Amniotic epithelial cell (primary cell): ENCODE data around the gene MRPS26.
"Not testable (repeated sequence)": the region's sequence is repeated elsewhere in the genome, so short reads cannot be mapped to it uniquely, and the experiment has no call there.

ENCODE experiments used
- DNase-seq: peaks from one replicate; pipeline ENCODE4 v3.0.0-alpha.2; 2010; ENCODE audit warnings: low read depth

Gene MRPS26

DNA sequence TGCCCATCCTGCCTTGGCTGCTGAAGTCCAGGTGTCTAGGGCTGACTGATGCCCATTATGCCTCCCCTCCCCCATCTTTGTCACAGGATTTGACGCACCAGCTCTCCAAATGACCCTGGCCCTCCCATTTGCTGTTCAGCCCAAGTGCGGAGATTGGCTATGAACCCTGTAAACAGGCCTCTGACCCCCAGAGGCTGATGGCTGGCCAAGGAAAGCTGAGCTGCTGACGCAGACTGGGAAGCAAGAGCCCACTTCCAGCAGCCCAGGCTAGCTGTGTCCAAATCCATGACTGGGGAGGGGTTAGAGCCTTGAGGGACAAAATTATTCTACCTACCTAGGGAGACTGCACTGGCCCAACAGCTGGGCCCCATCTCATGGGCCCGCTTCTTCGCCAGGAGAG lies 3.2 kb upstream of the MRPS26 start:
- no peak for DNase-seq

DNA sequence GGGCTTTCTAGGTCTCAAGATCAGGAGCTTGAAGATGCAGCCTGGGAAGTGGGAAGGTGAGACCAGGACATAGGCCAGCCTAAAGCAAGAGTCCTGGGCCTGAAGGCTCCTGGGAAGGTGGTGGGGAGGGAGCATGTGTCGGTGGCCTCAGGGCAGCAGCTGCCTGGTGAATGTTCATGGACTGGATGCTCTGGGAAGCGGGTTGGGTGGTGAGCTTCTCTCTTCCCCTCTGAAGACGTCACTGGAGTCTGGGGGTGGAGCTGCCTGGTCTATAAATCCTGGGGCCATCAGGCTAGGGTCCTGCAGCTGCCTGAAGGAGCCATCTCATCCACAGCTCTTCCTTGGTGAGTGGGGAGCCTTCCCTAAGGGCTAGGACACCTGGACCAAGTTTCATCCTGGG lies 2.5 kb upstream of the MRPS26 start, which contains the start of gene GNRH2:
TSS of gene GNRH2 (plus strand) at position 301 of the 400 bp plus-strand sequence. CDS start 793 bp downstream, outside the sequence.
- no peak for DNase-seq

DNA sequence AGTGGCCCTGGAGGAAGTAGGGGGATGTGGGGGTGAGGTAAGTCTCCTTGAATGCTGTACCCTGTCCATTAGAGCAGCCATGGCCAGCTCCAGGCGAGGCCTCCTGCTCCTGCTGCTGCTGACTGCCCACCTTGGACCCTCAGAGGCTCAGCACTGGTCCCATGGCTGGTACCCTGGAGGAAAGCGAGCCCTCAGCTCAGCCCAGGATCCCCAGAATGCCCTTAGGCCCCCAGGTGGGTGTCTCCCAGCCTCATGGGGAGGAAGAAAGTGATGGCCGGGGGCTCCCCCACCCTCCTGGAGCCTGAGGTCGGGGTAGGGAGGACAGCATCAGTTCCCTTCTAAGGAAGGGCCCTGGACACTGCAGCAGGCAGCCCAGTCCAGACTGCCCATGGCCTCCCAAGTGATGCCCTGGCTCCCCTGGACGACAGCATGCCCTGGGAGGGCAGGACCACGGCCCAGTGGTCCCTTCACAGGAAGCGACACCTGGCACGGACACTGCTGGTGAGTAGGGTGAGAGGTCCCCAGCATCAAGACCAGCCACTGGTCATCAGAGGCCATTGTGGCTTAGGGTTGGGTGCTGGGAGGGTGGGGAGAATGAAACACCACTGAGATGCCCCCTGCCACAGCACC lies 1.4 kb upstream of the MRPS26 start:
- no peak for DNase-seq

DNA sequence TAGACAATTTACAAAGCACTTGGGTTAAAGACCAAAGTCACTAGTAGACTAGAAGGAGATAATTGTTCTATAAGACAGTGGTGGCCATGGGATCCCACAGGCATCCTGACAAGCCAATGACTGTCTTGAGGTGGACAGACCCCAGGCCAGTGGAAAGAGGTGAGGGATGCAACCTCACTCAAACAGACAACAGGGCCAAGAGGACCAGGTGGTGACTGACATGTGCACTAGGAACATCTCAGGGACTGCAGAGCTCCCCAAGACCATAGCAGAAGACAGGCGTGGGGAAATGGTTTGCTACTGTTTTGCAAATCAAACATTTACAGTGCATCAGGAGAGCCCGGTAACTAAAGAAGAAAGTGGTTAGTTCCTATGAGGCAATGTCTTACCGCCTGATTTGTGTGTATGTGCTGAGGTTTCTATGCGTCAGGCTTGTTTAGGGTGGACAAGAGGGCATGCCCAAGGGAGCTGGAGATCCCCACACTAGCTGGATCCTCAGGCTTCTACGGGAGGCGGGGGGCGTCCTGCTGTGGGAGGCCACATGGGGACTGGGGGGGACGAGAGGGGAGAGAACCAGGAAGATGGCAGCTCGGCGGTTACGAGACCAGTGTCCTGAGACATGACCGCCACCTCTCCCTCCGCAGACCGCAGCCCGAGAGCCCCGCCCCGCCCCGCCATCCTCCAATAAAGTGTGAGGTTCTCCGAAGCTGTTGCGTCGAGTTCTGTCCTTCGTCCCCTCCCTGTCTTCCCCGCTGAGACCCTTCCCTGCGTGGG lies 623 bp upstream of the MRPS26 start:
- DNase-seq, result peak; percentile 74

DNA sequence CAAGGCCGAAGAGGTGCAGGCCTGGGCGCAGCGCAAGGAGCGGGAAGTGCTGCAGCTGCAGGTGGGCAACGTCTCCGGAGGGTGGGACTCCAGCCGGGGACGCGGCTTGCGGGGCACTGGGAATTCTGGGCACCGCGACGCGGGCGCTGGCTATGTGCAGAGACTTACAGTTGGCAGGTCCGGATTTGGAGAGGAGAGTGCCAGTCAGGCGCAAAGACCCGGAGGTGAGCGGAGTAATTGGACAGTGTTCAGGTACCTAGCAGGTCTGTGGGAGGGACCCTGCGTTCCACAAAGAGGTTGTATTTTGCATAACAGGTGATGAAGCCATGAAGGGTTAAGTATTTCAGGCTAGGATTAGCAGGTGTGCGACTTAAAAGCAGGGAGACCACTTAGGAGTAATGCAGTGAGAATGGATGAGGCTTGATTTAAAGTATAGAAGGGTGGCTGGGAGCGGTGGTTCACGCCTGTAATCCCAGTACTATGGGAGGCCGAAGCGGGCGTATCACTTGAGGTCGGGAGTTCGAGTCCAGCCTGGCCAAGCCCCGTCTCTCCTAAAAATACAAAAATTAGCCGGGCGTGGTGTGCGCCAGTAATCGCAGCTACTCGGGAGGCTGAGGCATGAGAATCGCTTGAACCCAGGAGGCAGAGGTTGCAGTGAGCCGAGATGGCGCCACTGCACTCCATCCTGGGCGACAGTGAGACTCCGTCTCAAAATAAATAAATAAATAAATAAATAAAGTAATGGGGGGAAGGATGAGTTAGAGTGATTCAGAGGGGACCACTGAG lies 1.0 kb downstream of the MRPS26 start:
- DNase-seq, result no peak

DNA sequence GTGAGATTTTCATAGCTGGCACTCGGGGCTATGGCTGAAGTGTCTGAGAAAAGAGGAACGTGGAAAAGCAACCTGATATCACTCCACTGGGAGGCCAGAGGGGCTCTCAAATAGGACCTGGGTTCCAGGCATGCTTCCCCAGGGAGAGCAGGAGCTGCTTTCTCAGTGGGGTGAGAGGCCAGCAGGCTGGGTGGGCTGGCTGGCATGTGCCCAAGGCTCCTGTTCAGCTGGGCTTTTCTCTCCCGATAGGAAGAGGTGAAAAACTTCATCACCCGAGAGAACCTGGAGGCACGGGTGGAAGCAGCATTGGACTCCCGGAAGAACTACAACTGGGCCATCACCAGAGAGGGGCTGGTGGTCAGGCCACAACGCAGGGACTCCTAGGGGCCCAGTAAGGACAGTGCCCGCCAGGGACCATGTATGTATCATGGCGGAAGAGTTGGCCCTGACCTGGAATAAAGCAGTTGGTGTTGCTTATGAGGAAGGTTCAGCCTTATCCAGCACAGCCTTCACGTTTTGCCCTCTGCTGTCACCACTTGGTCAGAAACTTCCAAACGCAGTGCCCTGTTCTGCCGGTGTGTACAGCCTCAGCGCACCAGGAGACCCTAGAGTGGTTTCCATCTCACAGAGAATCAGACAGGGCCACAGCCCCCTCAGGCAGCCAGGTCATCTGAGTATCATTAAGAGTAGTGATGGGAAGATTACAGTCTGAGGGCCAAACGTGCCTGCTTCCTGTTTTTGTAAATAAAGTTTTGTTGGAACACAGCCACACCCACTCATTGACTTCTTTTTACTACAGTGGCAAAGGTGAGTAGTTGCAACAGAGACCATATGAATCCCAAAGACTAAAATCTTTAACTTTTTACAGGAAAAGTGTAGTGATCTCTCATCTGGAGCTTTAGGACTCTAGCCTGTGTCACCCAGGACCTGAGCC lies 1.9 kb downstream of the MRPS26 start:
- DNase-seq, result no peak

GRCh38 chr20:3051385-3052019 lies 5.7 kb downstream of the MRPS26 start:
- no peak for DNase-seq

- no peak for DNase-seq
Observed at GRCh38 chr20:3059489-3059888, 13.6 kb downstream of the MRPS26 start.

DNA sequence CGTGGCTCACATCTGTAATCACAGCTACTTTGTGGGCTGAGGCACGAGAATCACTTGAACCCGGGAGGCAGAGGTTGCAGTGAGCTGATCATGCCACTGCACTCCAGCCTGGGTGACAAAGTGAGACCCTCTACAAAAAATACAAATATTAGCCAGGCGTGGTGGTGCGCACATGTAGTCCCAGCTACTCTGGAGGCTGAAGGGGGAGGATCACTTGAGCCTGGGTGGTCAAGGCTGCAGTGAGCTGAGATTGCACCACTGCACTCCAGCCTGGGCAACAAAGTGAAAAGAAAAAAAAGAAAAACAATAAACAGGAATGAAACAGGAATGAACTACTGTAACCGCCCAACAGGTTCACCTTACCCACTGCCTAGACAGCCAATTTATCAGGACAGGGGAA lies 18.3 kb downstream of the MRPS26 start:
- not testable (repeated sequence) for DNase-seq

- DNase-seq, result peak; percentile 33
Observed at GRCh38 chr20:3067139-3068014, 21.5 kb downstream of the MRPS26 start.

DNA sequence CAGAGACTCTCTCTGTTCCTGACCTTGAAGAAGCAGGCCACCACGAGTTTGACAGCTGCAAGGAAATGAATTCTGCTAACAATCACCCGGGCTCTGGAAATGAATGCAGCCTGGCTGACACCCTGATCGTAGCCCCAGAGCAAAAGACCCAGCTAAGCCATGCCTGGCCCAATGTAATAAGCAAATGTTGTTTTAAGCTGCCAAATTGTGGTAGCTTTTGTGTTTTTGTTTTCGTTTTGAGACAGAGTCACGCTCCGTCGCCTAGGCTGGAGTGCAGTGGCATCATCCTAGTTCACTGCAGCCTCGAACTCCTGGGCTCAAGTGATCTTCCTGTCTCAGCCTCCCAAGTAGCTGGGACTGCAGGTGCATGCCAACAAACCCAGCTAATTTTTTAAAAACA lies 22.2 kb downstream of the MRPS26 start:
- DNase-seq, result no peak

DNA sequence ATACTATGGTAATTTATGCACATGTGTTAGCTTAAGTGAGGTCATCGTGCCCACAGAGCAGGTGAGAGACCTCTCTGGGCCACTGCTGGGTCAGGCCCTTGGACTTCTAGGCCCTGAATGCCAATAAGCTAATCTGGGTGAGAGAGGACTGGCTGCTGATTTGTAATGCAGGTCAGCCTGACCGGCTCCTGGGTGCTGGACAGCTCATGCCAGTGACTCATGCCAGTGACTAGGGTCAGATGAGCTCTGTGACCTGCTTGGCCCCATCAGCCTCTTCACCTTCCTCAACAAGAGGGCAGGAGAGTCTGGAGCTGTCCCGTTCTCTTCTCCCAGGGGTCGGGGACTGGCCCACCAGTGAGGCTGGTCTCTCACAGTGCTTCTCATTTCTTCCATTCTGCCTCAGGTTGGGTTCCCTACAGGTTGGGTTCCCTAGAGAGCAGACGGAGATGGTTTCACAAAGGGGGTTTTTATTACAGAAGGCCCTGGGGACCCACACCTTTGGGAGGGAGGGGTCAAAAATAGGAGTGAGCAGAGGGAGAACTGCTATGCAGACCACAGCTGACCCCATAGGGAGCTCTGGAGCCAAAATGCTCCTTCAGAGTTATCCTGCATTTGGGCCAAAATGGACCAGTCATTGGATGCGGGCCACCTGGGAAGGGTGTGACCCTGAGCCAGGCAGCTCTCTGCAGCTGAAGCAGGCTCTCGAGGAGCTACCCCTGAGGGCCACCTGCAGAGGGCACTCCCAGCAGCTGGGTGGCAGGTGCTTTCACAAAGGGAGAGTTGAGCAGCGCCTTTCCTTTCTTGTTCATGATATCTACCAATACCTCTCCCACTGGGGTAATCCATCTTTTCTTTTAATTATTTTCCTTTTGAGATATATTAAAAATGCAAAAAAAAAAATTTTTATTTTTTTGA lies 23.4 kb downstream of the MRPS26 start:
- peak; percentile 54 for DNase-seq

GRCh38 chr20:3070725-3071124 lies 24.9 kb downstream of the MRPS26 start:
- DNase-seq, result no peak

- no peak for DNase-seq
Observed at GRCh38 chr20:3071266-3071609, 25.4 kb downstream of the MRPS26 start.

DNA sequence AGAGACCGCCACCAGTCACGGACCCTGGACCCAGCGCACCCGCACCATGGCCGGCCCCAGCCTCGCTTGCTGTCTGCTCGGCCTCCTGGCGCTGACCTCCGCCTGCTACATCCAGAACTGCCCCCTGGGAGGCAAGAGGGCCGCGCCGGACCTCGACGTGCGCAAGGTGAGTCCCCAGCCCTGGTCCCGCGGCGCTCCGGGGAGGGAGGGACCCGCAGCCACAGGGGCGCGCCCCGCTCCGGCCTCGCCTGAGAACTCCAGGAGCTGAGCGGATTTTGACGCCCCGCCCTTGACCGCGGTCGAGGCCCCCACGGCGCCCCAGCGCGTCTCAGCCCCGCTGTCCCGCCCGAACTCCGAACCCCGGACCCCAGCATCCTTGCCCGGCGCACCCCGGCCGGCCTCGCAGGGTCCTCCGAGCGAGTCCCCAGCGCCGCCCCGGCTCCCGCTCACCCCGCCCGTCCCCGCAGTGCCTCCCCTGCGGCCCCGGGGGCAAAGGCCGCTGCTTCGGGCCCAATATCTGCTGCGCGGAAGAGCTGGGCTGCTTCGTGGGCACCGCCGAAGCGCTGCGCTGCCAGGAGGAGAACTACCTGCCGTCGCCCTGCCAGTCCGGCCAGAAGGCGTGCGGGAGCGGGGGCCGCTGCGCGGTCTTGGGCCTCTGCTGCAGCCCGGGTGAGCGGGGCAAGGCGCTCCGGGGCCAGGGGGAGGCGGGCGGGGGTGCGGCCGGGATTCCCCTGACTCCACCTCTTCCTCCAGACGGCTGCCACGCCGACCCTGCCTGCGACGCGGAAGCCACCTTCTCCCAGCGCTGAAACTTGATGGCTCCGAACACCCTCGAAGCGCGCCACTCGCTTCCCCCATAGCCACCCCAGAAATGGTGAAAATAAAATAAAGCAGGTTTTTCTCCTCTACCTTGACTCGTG lies 26.0 kb downstream of the MRPS26 start, which contains the start of gene OXT:
TSS of gene OXT (plus strand) at position 11 of the 920 bp plus-strand sequence. CDS start at position 47, 36 bp downstream.
- DNase-seq, result no peak

GRCh38 chr20:3072530-3073250 lies 26.8 kb downstream of the MRPS26 start:
- DNase-seq, result no peak

- not testable (repeated sequence) for DNase-seq
Observed at GRCh38 chr20:3073251-3073643, 27.4 kb downstream of the MRPS26 start.
